Measurements from ENCODE around the gene TAS2R40.

The TAS2R40 gene

DNA sequence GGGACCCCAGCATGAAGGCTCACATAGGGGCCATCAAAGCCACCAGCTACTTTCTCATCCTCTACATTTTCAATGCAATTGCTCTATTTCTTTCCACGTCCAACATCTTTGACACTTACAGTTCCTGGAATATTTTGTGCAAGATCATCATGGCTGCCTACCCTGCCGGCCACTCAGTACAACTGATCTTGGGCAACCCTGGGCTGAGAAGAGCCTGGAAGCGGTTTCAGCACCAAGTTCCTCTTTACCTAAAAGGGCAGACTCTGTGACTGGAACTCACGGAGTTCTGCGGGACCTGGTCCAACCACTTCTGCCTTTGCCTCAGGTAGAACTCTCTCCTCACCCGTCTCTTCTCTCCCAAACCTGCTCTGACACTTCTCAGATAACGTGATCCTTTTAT lies 945 bp downstream of the TAS2R40 start:
- Histone ChIP-seq H3K36me3 (ENCODE audit: control insufficient read depth in 4 of 4, insufficient read depth in 4 of 4, low read length in 3 of 4) (no peaks in the 10 kb centered on the region), H3K4me3 (ENCODE audit: control insufficient read depth in 1 of 7, extremely low read depth in 1 of 7, insufficient read depth in 4 of 7, low read depth in 2 of 7, low read length in 6 of 7) (peak overlapping the region in 1 of 7 experiments; percentile 8), H3K27ac (ENCODE audit: insufficient read depth in 1 of 2, low read depth in 1 of 2, low read length in 2 of 2, poor library complexity in 1 of 2, severe bottlenecking in 2 of 2) (no peak overlapping the region), H3K9me3 (ENCODE audit: control extremely low read depth in 1 of 5, control insufficient read depth in 4 of 5, insufficient read depth in 2 of 5, low read depth in 1 of 5, low read length in 4 of 5) (no peaks in the 10 kb centered on the region), H3K4me1 (ENCODE audit: control extremely low read depth in 1 of 4, control insufficient read depth in 4 of 4, insufficient read depth in 4 of 4, low read length in 3 of 4) (peaks cover 0 to 11% (median 3%) of the 10 kb centered on the region in 4 experiments), H3K27me3 (replicated peaks in 2 of 5; ENCODE audit: control insufficient read depth in 4 of 5, insufficient read depth in 5 of 5, low read length in 4 of 5) (no peaks in the 10 kb centered on the region)
- DNase-seq, result peak; percentile 33 to 87 (median 84)
- ChIA-PET CTCF (interaction anchor here (0.9 to 11.5 kb wide), 5 partner anchors 7 to 212 kb away, joined by 3 to 326 read pairs (median 6); no protein-coding TSS in a partner anchor), POLR2A (no interaction called here)
- 8% methylated on average over 5 of the region's 7 CpGs for WGBS (ENCODE audit: insufficient coverage)

DNA sequence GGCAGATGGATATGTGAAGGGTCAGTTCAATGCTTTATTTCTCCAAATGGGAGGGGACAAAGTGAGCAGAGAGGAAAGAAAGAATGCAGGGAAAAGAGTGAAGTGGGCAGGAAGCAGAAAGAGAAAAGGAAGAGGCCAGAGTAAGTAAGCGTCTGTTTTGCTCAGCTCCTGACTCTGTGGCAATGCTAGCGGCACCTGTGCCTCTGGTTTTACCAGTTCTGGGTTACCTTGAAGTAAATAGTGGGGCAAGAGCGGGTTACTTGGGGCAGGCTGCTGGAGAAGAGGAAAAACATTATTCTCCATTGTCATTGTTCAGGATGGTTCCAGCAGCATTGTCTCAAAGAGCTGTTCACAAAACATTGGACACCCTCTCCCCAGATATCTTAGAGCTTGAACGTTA lies 1.9 kb downstream of the TAS2R40 start:
- Histone ChIP-seq H3K27ac (ENCODE audit: insufficient read depth in 1 of 2, low read depth in 1 of 2, low read length in 2 of 2, poor library complexity in 1 of 2, severe bottlenecking in 2 of 2) (no peak overlapping the region), H3K36me3 (ENCODE audit: control insufficient read depth in 4 of 4, insufficient read depth in 4 of 4, low read length in 3 of 4) (no peaks in the 10 kb centered on the region), H3K27me3 (replicated peaks in 2 of 5; ENCODE audit: control insufficient read depth in 4 of 5, insufficient read depth in 5 of 5, low read length in 4 of 5) (no peaks in the 10 kb centered on the region), H3K4me3 (ENCODE audit: control insufficient read depth in 1 of 7, extremely low read depth in 1 of 7, insufficient read depth in 4 of 7, low read depth in 2 of 7, low read length in 6 of 7) (no peak overlapping the region), H3K4me1 (ENCODE audit: control extremely low read depth in 1 of 4, control insufficient read depth in 4 of 4, insufficient read depth in 4 of 4, low read length in 3 of 4) (peaks cover 0 to 11% (median 3%) of the 10 kb centered on the region in 4 experiments), H3K9me3 (ENCODE audit: control extremely low read depth in 1 of 5, control insufficient read depth in 4 of 5, insufficient read depth in 2 of 5, low read depth in 1 of 5, low read length in 4 of 5) (no peaks in the 10 kb centered on the region)
- CTCF ChIA-PET, result interaction anchor here (1.0 to 11.5 kb wide), 5 partner anchors 8 to 329 kb away, joined by 3 to 326 read pairs (median 6); no protein-coding TSS in a partner anchor
- DNase-seq, result no peak
- POLR2A ChIA-PET, result no interaction called here
- 92% methylated on average over 3 of the region's 4 CpGs for WGBS (ENCODE audit: insufficient coverage)

DNA sequence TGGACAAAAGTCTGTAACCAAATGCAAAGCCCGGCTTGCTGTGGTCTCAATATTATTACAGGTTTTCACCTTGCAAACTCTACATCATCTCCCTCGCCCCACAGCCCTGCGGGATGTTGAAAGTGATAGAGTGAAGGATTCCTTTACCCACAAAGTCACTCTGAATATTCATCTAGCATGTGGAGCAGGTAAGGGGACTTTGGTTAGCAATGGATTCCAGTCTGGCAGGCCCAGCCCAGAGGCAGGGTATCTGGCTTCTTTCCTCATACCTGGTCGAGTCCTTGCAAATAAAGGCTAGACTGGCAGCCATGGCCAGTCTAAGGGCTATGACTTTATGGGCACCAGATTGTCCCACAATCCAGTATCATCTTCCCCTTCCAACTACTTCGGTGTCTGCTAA lies 3.2 kb downstream of the TAS2R40 start:
- 100% methylated on average over 1 of the region's 5 CpGs for WGBS (ENCODE audit: insufficient coverage)
- Histone ChIP-seq H3K36me3 (ENCODE audit: control insufficient read depth in 4 of 4, insufficient read depth in 4 of 4, low read length in 3 of 4) (no peaks in the 10 kb centered on the region), H3K4me1 (ENCODE audit: control extremely low read depth in 1 of 4, control insufficient read depth in 4 of 4, insufficient read depth in 4 of 4, low read length in 3 of 4) (peaks cover 0 to 11% (median 3%) of the 10 kb centered on the region in 4 experiments), H3K4me3 (ENCODE audit: control insufficient read depth in 1 of 7, extremely low read depth in 1 of 7, insufficient read depth in 4 of 7, low read depth in 2 of 7, low read length in 6 of 7) (no peak overlapping the region), H3K27me3 (replicated peaks in 2 of 5; ENCODE audit: control insufficient read depth in 4 of 5, insufficient read depth in 5 of 5, low read length in 4 of 5) (no peaks in the 10 kb centered on the region), H3K9me3 (ENCODE audit: control extremely low read depth in 1 of 5, control insufficient read depth in 4 of 5, insufficient read depth in 2 of 5, low read depth in 1 of 5, low read length in 4 of 5) (no peaks in the 10 kb centered on the region), H3K27ac (ENCODE audit: insufficient read depth in 1 of 2, low read depth in 1 of 2, low read length in 2 of 2, poor library complexity in 1 of 2, severe bottlenecking in 2 of 2) (no peak overlapping the region)
- POLR2A ChIA-PET, result no interaction called here
- CTCF ChIA-PET, result interaction anchor here (2.6 to 11.5 kb wide), 2 partner anchors 10 to 214 kb away, joined by 12 to 326 read pairs; no protein-coding TSS in a partner anchor
- no peak for DNase-seq

DNA sequence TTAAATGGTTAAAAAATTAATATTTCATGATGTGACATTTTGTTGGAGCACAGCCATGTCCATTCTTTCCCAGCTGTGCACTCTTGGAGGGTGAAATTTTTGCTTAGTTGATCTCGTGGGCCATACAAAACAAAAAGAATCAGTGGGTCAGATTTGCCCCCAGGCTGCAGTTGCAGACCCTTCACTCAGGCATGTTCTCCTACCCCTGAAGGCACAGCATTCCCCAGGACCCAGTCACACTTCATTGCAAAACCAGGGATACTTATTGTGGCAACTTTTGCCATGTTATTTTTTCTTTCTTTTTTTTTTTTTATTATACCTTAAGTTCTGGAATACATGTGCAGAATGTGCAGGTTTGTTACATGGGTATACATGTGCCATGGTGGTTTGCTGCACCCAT lies 6.0 kb downstream of the TAS2R40 start:
- Histone ChIP-seq H3K27ac (ENCODE audit: insufficient read depth in 1 of 2, low read depth in 1 of 2, low read length in 2 of 2, poor library complexity in 1 of 2, severe bottlenecking in 2 of 2) (no peak overlapping the region), H3K4me3 (ENCODE audit: control insufficient read depth in 1 of 7, extremely low read depth in 1 of 7, insufficient read depth in 4 of 7, low read depth in 2 of 7, low read length in 6 of 7) (no peak overlapping the region), H3K9me3 (ENCODE audit: control extremely low read depth in 1 of 5, control insufficient read depth in 4 of 5, insufficient read depth in 2 of 5, low read depth in 1 of 5, low read length in 4 of 5) (no peaks in the 10 kb centered on the region), H3K4me1 (ENCODE audit: control extremely low read depth in 1 of 4, control insufficient read depth in 4 of 4, insufficient read depth in 4 of 4, low read length in 3 of 4) (peaks cover 0 to 4% (median 0%) of the 10 kb centered on the region in 4 experiments), H3K36me3 (ENCODE audit: control insufficient read depth in 4 of 4, insufficient read depth in 4 of 4, low read length in 3 of 4) (no peaks in the 10 kb centered on the region), H3K27me3 (replicated peaks in 2 of 5; ENCODE audit: control insufficient read depth in 4 of 5, insufficient read depth in 5 of 5, low read length in 4 of 5) (no peaks in the 10 kb centered on the region)
- POLR2A ChIA-PET, result no interaction called here
- no peak for DNase-seq
- CTCF ChIA-PET, result interaction anchor here (4.6 kb wide), 1 partner anchor 12 kb away, joined by 23 read pairs; no protein-coding TSS in a partner anchor
- 92% methylated on average over 1 of the region's 1 CpG for WGBS (ENCODE audit: insufficient coverage)

DNA sequence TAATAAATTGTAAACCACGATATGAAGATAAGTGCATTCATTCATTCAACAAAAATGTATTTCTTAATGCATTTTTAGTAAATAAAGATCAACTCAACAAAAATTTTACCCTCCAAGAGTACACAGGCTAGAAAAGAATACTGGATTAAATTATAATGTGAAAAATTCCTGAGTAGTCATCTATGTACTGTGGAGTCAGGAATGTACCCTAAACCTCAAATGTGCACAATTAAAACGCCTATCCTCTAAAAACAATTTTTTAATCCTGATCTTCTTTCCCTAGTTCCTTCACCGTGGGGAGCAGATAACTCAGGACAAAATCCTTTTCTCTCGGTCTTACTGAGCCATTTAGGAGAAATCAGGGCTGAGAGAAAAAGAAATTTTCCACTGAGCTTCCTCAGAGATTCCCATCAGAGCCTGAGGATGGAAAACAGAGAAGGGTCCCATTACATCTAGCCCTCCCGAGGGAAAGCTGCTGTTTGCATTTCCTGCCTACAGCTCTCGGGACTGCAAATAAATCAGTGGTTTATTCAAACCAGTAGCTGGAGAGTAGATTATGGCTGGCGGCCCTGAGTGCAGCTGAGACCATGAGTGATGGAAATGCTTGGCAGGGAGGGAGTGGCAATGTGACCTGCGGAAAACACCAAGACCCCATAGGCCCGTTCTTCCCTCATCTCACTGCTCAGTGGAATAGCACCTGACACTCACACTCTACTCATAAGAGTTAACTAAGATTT lies 7.4 kb downstream of the TAS2R40 start:
- Histone ChIP-seq H3K36me3 (ENCODE audit: control insufficient read depth in 4 of 4, insufficient read depth in 4 of 4, low read length in 3 of 4) (no peaks in the 10 kb centered on the region), H3K4me1 (ENCODE audit: control extremely low read depth in 1 of 4, control insufficient read depth in 4 of 4, insufficient read depth in 4 of 4, low read length in 3 of 4) (no peaks in the 10 kb centered on the region), H3K4me3 (ENCODE audit: control insufficient read depth in 1 of 7, extremely low read depth in 1 of 7, insufficient read depth in 4 of 7, low read depth in 2 of 7, low read length in 6 of 7) (no peak overlapping the region), H3K27me3 (replicated peaks in 2 of 5; ENCODE audit: control insufficient read depth in 4 of 5, insufficient read depth in 5 of 5, low read length in 4 of 5) (no peaks in the 10 kb centered on the region), H3K9me3 (ENCODE audit: control extremely low read depth in 1 of 5, control insufficient read depth in 4 of 5, insufficient read depth in 2 of 5, low read depth in 1 of 5, low read length in 4 of 5) (no peaks in the 10 kb centered on the region), H3K27ac (ENCODE audit: insufficient read depth in 1 of 2, low read depth in 1 of 2, low read length in 2 of 2, poor library complexity in 1 of 2, severe bottlenecking in 2 of 2) (no peak overlapping the region)
- POLR2A ChIA-PET, result no interaction called here
- CTCF ChIA-PET, result interaction anchor here (1.1 to 4.6 kb wide), 4 partner anchors 11 to 220 kb away, joined by 3 to 23 read pairs (median 4); no protein-coding TSS in a partner anchor
- no peak for DNase-seq
- 78% methylated on average over 5 of the region's 9 CpGs for WGBS (ENCODE audit: insufficient coverage)

DNA sequence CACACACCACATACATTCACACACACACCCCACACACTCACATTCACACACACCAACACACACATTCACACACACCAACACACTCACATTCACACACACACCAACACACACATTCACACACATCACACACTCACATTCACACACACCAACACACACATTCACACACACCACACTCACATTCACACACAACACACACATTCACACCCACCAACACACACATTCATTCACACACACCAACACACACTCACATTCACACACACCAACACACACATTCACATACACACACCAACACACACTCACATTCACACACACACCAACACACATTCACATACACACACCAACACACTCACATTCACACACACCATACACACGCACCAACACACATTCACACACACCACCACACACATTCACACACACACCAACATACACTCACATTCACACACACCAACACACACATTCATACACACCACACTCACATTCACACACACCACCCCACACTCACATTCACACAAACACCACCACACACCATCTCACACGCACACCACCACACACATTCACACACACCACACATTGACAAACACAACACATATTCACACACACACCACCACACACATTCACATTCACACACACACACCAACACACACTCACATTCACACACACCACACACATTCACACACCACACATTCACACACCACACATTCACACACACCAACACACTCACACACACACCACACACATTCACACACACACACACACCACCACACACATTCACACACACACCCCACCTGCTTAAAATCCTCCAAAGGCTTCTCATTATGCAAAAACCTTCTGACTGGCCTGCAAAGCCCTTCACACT lies 9.0 kb downstream of the TAS2R40 start:
- peaks cover 0 to 2% (median 0%) of the 10 kb centered on the region in 5 experiments for H3K9me3 ChIP-seq (ENCODE audit: control extremely low read depth in 1 of 5, control insufficient read depth in 4 of 5, insufficient read depth in 2 of 5, low read depth in 1 of 5, low read length in 4 of 5)
- no peaks in the 10 kb centered on the region for H3K4me1 ChIP-seq (ENCODE audit: control extremely low read depth in 1 of 4, control insufficient read depth in 4 of 4, insufficient read depth in 4 of 4, low read length in 3 of 4)
- H3K27me3 ChIP-seq (replicated peaks in 2 of 5; ENCODE audit: control insufficient read depth in 4 of 5, insufficient read depth in 5 of 5, low read length in 4 of 5), result no peaks in the 10 kb centered on the region
- no peak overlapping the region for H3K27ac ChIP-seq (ENCODE audit: insufficient read depth in 1 of 2, low read depth in 1 of 2, low read length in 2 of 2, poor library complexity in 1 of 2, severe bottlenecking in 2 of 2)
- H3K4me3 ChIP-seq (ENCODE audit: control insufficient read depth in 1 of 7, extremely low read depth in 1 of 7, insufficient read depth in 4 of 7, low read depth in 2 of 7, low read length in 6 of 7), result no peak overlapping the region
- 94% methylated on average over 2 of the region's 2 CpGs for WGBS (ENCODE audit: insufficient coverage)
- no peak for DNase-seq
- CTCF ChIA-PET, result interaction anchor here (1.2 to 4.6 kb wide), 3 partner anchors 9 to 16 kb away, joined by 5 to 23 read pairs (median 11); no protein-coding TSS in a partner anchor
- H3K36me3 ChIP-seq (ENCODE audit: control insufficient read depth in 4 of 4, insufficient read depth in 4 of 4, low read length in 3 of 4), result no peaks in the 10 kb centered on the region
- POLR2A ChIA-PET, result no interaction called here

All from common myeloid progenitor, CD34-positive (primary cell).